ENCODE data around the gene RPL41.

DNA sequence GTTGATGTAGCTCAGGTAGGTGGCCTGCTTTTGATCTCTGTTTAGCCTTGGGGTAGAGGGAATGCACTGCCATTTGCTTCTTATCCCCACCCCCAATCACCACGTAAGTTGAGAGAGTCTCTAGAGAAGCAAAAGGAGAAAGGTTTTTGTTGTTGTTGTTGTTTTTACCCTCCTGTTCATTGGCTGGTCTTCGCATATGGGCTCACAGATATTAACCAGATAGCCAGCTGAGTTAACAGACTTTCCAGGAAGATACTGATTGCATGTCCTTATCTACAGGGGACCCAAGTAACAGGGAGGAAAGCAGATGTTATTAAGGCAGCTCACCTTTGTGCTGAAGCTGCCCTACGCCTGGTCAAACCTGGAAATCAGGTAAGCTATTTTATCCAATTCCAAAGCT, 9.2 kb upstream of the RPL41 start:
- no peak for TF ChIP-seq EP300 (IDR thresholded peaks at IDR 0.05)
- TF ChIP-seq POLR2A (IDR thresholded peaks at IDR 0.05) = no peak
- TF ChIP-seq, protein P1, sequence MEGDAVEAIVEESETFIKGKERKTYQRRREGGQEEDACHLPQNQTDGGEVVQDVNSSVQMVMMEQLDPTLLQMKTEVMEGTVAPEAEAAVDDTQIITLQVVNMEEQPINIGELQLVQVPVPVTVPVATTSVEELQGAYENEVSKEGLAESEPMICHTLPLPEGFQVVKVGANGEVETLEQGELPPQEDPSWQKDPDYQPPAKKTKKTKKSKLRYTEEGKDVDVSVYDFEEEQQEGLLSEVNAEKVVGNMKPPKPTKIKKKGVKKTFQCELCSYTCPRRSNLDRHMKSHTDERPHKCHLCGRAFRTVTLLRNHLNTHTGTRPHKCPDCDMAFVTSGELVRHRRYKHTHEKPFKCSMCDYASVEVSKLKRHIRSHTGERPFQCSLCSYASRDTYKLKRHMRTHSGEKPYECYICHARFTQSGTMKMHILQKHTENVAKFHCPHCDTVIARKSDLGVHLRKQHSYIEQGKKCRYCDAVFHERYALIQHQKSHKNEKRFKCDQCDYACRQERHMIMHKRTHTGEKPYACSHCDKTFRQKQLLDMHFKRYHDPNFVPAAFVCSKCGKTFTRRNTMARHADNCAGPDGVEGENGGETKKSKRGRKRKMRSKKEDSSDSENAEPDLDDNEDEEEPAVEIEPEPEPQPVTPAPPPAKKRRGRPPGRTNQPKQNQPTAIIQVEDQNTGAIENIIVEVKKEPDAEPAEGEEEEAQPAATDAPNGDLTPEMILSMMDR (IDR thresholded peaks at IDR 0.05) = no peak

Data from sigmoid colon (tissue), 4 donors.